HG02642 (cell line): ENCODE results near the gene KIAA0408.
"Not testable (repeated sequence)": the region's sequence is repeated elsewhere in the genome, so short reads cannot be mapped to it uniquely, and the experiment has no call there.

Source experiments
- ATAC-seq: cut with Tn5 transposase; IDR thresholded peaks from one replicate; pipeline ENCODE4 v1.9.1; 2021; ENCODE audit warnings: mild to moderate bottlenecking; ENCODE audit not compliant: unreplicated experiment, poor library complexity

The KIAA0408 gene

GRCh38 chr6:127464161-127464880 is 5.1 kb upstream of the KIAA0408 start:
- ATAC-seq: no peak

GRCh38 chr6:127463056-127463455 is 3.9 kb upstream of the KIAA0408 start:
- ATAC-seq: no peak

GRCh38 chr6:127462376-127462775 is 3.2 kb upstream of the KIAA0408 start:
- no peak for ATAC-seq

- no peak for ATAC-seq
Observed at GRCh38 chr6:127460465-127460864, 1.3 kb upstream of the KIAA0408 start.

- ATAC-seq: no peak
Observed at GRCh38 chr6:127458817-127459216, 372 bp downstream of the KIAA0408 start.

GRCh38 chr6:127458222-127458621 is 967 bp downstream of the KIAA0408 start:
- no peak for ATAC-seq

GRCh38 chr6:127457456-127458064 is 1.6 kb downstream of the KIAA0408 start:
- no peak for ATAC-seq

- no peak for ATAC-seq
Observed at GRCh38 chr6:127456465-127456864, 2.7 kb downstream of the KIAA0408 start.

- ATAC-seq: no peak
Observed at GRCh38 chr6:127453845-127454619, 5.2 kb downstream of the KIAA0408 start.

- no peak for ATAC-seq
Observed at GRCh38 chr6:127452803-127453202, 6.4 kb downstream of the KIAA0408 start.

- ATAC-seq: no peak
Observed at GRCh38 chr6:127451388-127451787, 7.8 kb downstream of the KIAA0408 start.

- ATAC-seq: no peak
Observed at GRCh38 chr6:127447780-127448179, 11.4 kb downstream of the KIAA0408 start.

GRCh38 chr6:127446356-127446755 is 12.8 kb downstream of the KIAA0408 start:
- no peak for ATAC-seq

GRCh38 chr6:127441881-127442280 is 17.3 kb downstream of the KIAA0408 start:
- no peak for ATAC-seq

- ATAC-seq: no peak
Observed at GRCh38 chr6:127439718-127440117, 19.5 kb downstream of the KIAA0408 start.

- ATAC-seq: no peak
Observed at GRCh38 chr6:127436578-127437110, 22.5 kb downstream of the KIAA0408 start.

- no peak for ATAC-seq
Observed at GRCh38 chr6:127435626-127436220, 23.5 kb downstream of the KIAA0408 start.

GRCh38 chr6:127434651-127435050 is 24.5 kb downstream of the KIAA0408 start:
- ATAC-seq: no peak

GRCh38 chr6:127428562-127428961 is 30.6 kb downstream of the KIAA0408 start:
- not testable (repeated sequence) for ATAC-seq

GRCh38 chr6:127423921-127424320 is 35.3 kb downstream of the KIAA0408 start:
- no peak for ATAC-seq

- ATAC-seq: not testable (repeated sequence)
Observed at GRCh38 chr6:127421164-127421563, 38.0 kb downstream of the KIAA0408 start.
